GM12891 (cell line): ENCODE data around the gene PLEK.

Experiments used
- POLR2A ChIP-seq: IDR thresholded peaks from 2 replicates; pipeline ENCODE4 v1.6.1; 2011; ENCODE audit warnings: low read depth, low read length, control low read depth
- POLR2AphosphoS5 ChIP-seq: IDR thresholded peaks from 2 replicates; pipeline ENCODE4 v1.6.1; 2011; ENCODE audit warnings: low read depth, low read length, control low read depth

DNA sequence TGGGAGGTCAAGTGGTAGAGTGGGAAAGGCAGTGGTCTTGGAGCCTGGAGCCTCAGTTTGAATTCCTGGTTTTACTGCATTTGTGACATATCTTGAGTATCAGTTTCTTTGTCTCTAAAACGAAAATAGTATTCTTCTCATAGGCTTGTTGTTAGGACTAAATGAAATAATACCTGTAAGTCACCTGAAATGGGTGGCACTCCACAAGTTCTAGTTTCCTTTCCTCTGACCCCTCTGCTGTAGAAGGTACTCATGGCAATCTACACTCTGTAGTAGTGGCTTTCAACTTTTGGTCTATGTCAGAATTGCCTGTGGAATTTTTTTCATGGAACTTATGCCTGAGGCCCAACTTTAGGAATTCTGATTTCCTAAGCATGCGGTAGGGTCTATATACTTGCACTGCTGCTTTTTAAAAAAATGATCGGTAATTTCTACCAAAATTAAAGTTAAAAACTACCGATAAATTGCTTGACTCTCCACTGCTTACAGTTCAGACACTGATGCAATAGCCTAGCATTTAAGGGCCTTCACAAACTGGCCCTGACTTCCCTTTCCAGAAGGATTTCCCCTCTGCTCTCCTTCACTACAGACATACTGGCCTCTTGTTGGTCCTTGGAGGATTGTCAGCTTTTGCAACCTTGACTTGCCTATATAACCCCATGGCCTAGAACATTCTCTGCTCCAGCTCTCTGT is 47.2 kb downstream of the PLEK start:
- TF ChIP-seq POLR2A (no peak), POLR2AphosphoS5 (no peak)
